SK-N-SH (cell line): Measurements from ENCODE around the gene GRB10. TPM values are rescaled to one million over a fixed set of nuclear protein-coding genes. Genes with fewer than 3 reads are reported as not detected.

ENCODE experiments used
- CTCF ChIA-PET: fragments of 300-600, 350-600 bp; formaldehyde crosslinking; extraction: SDS; loops from one replicate; lab custom pipeline; 2021; lab: Yijun Ruan, JAX
- POLR2A ChIA-PET: fragments of 350-600 bp; sonication (Branson Sonifier 250); formaldehyde crosslinking; extraction: SDS; loops from one replicate; lab custom pipeline; 2020; ENCODE audit warnings: antibody characterized with exemption, inconsistent platforms; lab: Yijun Ruan, JAX
- DNase-seq: peaks from one replicate; pipeline ENCODE4 v3.0.0; 2012
- H2AFZ ChIP-seq: fragments of 200-600 bp; sonication (generic); 2 replicates; pipeline ENCODE4 v1.8.1; 2016; ENCODE audit warnings: antibody characterized with exemption, mild to moderate bottlenecking, low read depth
- H3F3A ChIP-seq: fragments of 200-600 bp; sonication (generic); replicated peaks from 2 replicates; pipeline ENCODE3; 2016; ENCODE audit warnings: antibody characterized with exemption, mild to moderate bottlenecking; ENCODE audit not compliant: insufficient read depth
- H3K27ac ChIP-seq, 2 experiments: fragments of 200-500 bp in 1 of 2; fragments of 200-600 bp in 1 of 2; sonication (Bioruptor generic) in 1 of 2; sonication (generic), shearing (Covaris generic) in 1 of 2; 2 replicates each; pipeline versions ENCODE4 v1.5.1 to v1.6.1; 2014 to 2016; ENCODE audit warnings: low read depth in 2 of 2, inconsistent platforms in 1 of 2, low read length in 1 of 2, mild to moderate bottlenecking in 1 of 2, mixed read lengths in 1 of 2
- H3K27me3 ChIP-seq: fragments of 200-600 bp; sonication (generic), shearing (Covaris generic); 2 replicates; pipeline ENCODE4 v1.6.1; 2016; ENCODE audit warnings: mixed run types; ENCODE audit not compliant: insufficient read depth
- H3K36me3 ChIP-seq, 2 experiments: fragments of 200-500 bp in 1 of 2; fragments of 200-600 bp in 1 of 2; sonication (Bioruptor generic) in 1 of 2; sonication (generic) in 1 of 2; replicated peaks in 1 of 2; 2 replicates each; pipeline versions ENCODE3 to v1.5.1; 2014 to 2016; ENCODE audit warnings: low read length in 1 of 2, mild to moderate bottlenecking in 1 of 2; ENCODE audit not compliant: insufficient read depth in 2 of 2, control insufficient read depth in 1 of 2
- H3K4me1 ChIP-seq, 2 experiments: fragments of 200-500 bp in 1 of 2; fragments of 200-600 bp in 1 of 2; sonication (Bioruptor generic) in 1 of 2; sonication (generic), shearing (Covaris generic) in 1 of 2; 2 replicates each; pipeline versions ENCODE4 v1.5.1 to v1.6.1; 2014 to 2016; ENCODE audit warnings: low read depth in 1 of 2, low read length in 1 of 2, mixed run types in 1 of 2; ENCODE audit not compliant: insufficient read depth in 2 of 2, control insufficient read depth in 1 of 2
- H3K4me2 ChIP-seq: fragments of 200-600 bp; sonication (generic), shearing (Covaris generic); 2 replicates; pipeline ENCODE4 v1.6.1; 2017; ENCODE audit warnings: mixed run types
- H3K4me3 ChIP-seq, 2 experiments: fragments of 200-500 bp in 1 of 2; fragments of 200-600 bp in 1 of 2; sonication (Bioruptor generic) in 1 of 2; sonication (generic), shearing (Covaris generic) in 1 of 2; 2 replicates each; pipeline versions ENCODE4 v1.5.1 to v1.8.1; 2014 to 2016; ENCODE audit warnings: low read depth in 2 of 2, inconsistent platforms in 1 of 2, low read length in 1 of 2, mild to moderate bottlenecking in 1 of 2, mixed read lengths in 1 of 2, moderate library complexity in 1 of 2
- H3K79me2 ChIP-seq: fragments of 200-600 bp; sonication (generic); 2 replicates; pipeline ENCODE4 v1.8.1; 2017; ENCODE audit warnings: mild to moderate bottlenecking; ENCODE audit not compliant: insufficient read depth
- H3K9ac ChIP-seq: fragments of 200-600 bp; sonication (generic); 2 replicates; pipeline ENCODE4 v1.6.1; 2017; ENCODE audit warnings: mixed run types
- H3K9me2 ChIP-seq: fragments of 200-600 bp; sonication (generic); 2 replicates; pipeline ENCODE4 v1.6.1; 2017; ENCODE audit warnings: mixed run types
- H3K9me3 ChIP-seq: fragments of 200-600 bp; sonication (generic); 2 replicates; pipeline ENCODE4 v1.6.1; 2017; ENCODE audit warnings: mixed run types, mild to moderate bottlenecking, moderate library complexity
- H4K20me1 ChIP-seq: fragments of 200-600 bp; sonication (generic); 2 replicates; pipeline ENCODE4 v1.6.1; 2017; ENCODE audit warnings: mild to moderate bottlenecking, mixed run types; ENCODE audit not compliant: insufficient read depth
- FOXM1 ChIP-seq: IDR thresholded peaks from 2 replicates; pipeline ENCODE4 v1.4.0; 2012; ENCODE audit warnings: low read depth, mild to moderate bottlenecking
- GABPA ChIP-seq: IDR thresholded peaks from 2 replicates; pipeline ENCODE4 v1.4.0; 2012; ENCODE audit warnings: low read depth, mild to moderate bottlenecking
- NFIC ChIP-seq: IDR thresholded peaks from 2 replicates; pipeline ENCODE4 v1.4.0; 2012; ENCODE audit warnings: borderline replicate concordance
- NRF1 ChIP-seq: IDR thresholded peaks from 2 replicates; pipeline ENCODE4 v1.6.1; 2012; ENCODE audit warnings: low read depth, mild to moderate bottlenecking, low read length
- POLR2AphosphoS5 ChIP-seq: IDR thresholded peaks from 2 replicates; pipeline ENCODE4 v1.6.1; 2012; ENCODE audit warnings: low read depth, low read length
- RAD21 ChIP-seq: IDR thresholded peaks from 2 replicates; pipeline ENCODE4 v1.6.1; 2012; ENCODE audit warnings: mild to moderate bottlenecking, low read length
- RFX5 ChIP-seq: IDR thresholded peaks from 2 replicates; pipeline ENCODE4 v1.6.1; 2012; ENCODE audit warnings: mild to moderate bottlenecking, improper control_type of control experiment, low read length
- SIN3A ChIP-seq: IDR thresholded peaks from 2 replicates; pipeline ENCODE4 v1.6.1; 2012; ENCODE audit warnings: low read depth, mild to moderate bottlenecking, low read length, moderate library complexity, borderline replicate concordance
- TCF12 ChIP-seq: IDR thresholded peaks from 2 replicates; pipeline ENCODE4 v1.4.0; 2012
- TEAD4 ChIP-seq: IDR thresholded peaks from 2 replicates; pipeline ENCODE4 v1.4.0; 2012; ENCODE audit warnings: mild to moderate bottlenecking, borderline replicate concordance; ENCODE audit not compliant: insufficient read depth
- WGBS: methylation state at CpG from one replicate; pipeline ENCODE4 v1.1.6; 2017; ENCODE audit warnings: low lambda C conversion rate; 5-methylcytosine and 5-hydroxymethylcytosine counted together
- polyA plus RNA-seq, 3 experiments: library from polyadenylated mRNA; depleted of rRNA; stranded (reverse); fragments of >200 nt; gene quantifications; 2 replicates each; pipeline ENCODE4 v1.2.3, GENCODE V29; 2012
- TF ChIP-seq, protein P1 (sequence below): IDR thresholded peaks from 2 replicates; pipeline ENCODE4; 2012
- TF ChIP-seq, protein P2 (sequence below): fragments of 150-350 bp; IDR thresholded peaks from 2 replicates; pipeline ENCODE4 v1.6.1; 2017; ENCODE audit warnings: antibody characterized with exemption, low read length, low read depth, borderline replicate concordance
- TF ChIP-seq, protein P3 (sequence below): fragments of 200-600 bp; sonication (generic); IDR thresholded peaks from 2 replicates; pipeline ENCODE4 v1.6.1; 2017; ENCODE audit warnings: antibody characterized with exemption, mild to moderate bottlenecking, moderate library complexity
- TF ChIP-seq, protein P4 (sequence below): fragments of 150-350 bp; IDR thresholded peaks from 2 replicates; pipeline ENCODE4 v1.6.1; 2016; ENCODE audit warnings: mild to moderate bottlenecking, low read depth, low read length

GRB10 gene
- polyA plus RNA-seq, 1 of the 3 experiments (the other 2 are of a cell fraction), result 5.1 TPM

DNA sequence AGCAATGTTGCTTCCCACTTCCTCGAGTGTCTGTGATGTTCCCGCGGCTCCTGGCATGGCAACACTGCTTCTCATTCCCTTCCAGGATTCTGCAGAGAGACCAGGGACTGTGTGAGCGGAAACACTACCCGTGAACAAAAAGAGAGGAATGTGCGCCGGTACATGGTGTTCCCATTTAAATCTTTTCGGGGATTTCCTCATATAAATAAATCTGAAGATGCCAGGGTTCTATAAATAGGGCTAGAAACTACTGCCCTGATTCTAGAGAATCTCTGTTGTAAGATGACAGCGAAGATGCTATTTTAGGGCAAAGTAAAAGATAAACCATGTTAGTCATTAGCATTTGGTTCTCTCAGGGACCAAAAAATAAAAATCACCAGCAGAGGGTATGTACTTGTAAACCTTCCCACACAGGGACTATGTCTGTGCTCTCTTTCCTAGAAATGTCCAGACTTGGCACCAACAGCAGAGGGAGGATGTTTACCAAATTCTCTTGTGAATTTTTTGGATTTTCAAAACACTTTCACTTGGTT, 125.3 kb downstream of the GRB10 start:
- no peak overlapping the region for H3K9ac ChIP-seq
- 86% methylated on average over 9 of the region's 9 CpGs for WGBS
- no peaks in the 10 kb centered on the region for H3K9me3 ChIP-seq
- no peaks in the 10 kb centered on the region for H3K27me3 ChIP-seq
- H3K4me2 ChIP-seq, result no peak overlapping the region
- peaks cover 2% of the 10 kb centered on the region for H3K79me2 ChIP-seq
- peaks cover 58% of the 10 kb centered on the region for H4K20me1 ChIP-seq
- no peak overlapping the region for H3K4me3 ChIP-seq
- H3K4me1 ChIP-seq, result peaks cover 0 to 14% of the 10 kb centered on the region in 2 experiments; a peak in 1 of 4 replicates
- DNase-seq, result no peak
- ChIA-PET POLR2A (no interaction called here), CTCF (interaction anchor here (1.6 kb wide), 1 partner anchor 23 kb away, joined by 6 read pairs; no protein-coding TSS in a partner anchor)
- no peaks in the 10 kb centered on the region for H3F3A ChIP-seq
- TF ChIP-seq TCF12, result no peak
- TF ChIP-seq SIN3A, result no peak
- TF ChIP-seq, protein P1, sequence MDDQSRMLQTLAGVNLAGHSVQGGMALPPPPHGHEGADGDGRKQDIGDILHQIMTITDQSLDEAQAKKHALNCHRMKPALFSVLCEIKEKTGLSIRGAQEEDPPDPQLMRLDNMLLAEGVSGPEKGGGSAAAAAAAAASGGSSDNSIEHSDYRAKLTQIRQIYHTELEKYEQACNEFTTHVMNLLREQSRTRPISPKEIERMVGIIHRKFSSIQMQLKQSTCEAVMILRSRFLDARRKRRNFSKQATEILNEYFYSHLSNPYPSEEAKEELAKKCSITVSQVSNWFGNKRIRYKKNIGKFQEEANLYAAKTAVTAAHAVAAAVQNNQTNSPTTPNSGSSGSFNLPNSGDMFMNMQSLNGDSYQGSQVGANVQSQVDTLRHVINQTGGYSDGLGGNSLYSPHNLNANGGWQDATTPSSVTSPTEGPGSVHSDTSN, result no peak
- TF ChIP-seq POLR2AphosphoS5, result no peak
- H3K9me2 ChIP-seq, result no peaks in the 10 kb centered on the region
- no peak overlapping the region for H3K27ac ChIP-seq
- H2AFZ ChIP-seq, result no peak overlapping the region
- H3K36me3 ChIP-seq, result no peaks in the 10 kb centered on the region

DNA sequence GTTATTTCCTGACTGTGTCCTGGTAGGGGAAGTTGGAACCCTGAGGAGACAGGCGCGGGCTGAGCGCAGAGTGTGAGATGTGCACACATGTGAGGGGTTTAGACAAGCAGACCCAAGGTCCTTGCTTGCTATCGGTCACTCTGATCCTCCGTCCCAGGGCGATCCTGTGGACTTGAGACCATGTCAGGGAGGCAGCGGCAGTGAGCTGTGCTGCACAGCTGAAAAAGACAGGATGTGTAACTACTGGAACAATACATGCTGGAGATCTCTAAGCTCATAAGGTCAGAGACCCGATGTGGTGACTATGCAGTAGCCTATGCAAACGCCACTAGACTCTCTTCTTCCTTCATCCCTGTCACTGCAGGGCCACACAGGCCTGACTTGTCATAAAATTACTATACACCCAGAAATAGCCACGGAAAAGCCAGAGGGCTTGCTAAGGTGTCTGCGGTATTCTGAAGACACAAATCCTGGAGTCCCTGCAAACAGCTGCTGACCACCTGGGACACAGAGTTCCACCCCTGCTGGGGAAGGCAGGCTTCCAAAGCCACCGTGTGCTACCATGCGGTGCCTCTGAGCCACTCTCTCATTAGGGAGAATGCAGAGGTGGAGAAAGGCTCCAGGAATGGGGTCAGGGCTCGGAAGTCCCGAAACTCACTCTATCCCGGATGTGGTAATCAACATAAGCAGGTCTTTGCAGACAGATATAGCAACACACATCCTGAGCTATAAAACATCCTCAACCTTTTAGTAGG, 126.4 kb downstream of the GRB10 start:
- H3K36me3 ChIP-seq, result no peaks in the 10 kb centered on the region
- DNase-seq, result no peak
- H3K27ac ChIP-seq, result no peak overlapping the region
- H2AFZ ChIP-seq, result no peak overlapping the region
- 70% methylated on average over 15 of the region's 16 CpGs for whole genome bisulfite sequencing
- TF ChIP-seq FOXM1, result no peak
- no peak for TF ChIP-seq TEAD4
- no peak for TF ChIP-seq NRF1
- TF ChIP-seq RFX5, result no peak
- H3K9ac ChIP-seq, result no peak overlapping the region
- no peaks in the 10 kb centered on the region for H3K9me3 ChIP-seq
- H3K4me3 ChIP-seq, result no peak overlapping the region
- H3K27me3 ChIP-seq, result no peaks in the 10 kb centered on the region
- H3K4me2 ChIP-seq, result no peak overlapping the region
- POLR2A ChIA-PET, result no interaction called here
- CTCF ChIA-PET, result interaction anchor here (1.0 to 1.6 kb wide), 2 partner anchors 22 to 411 kb away, joined by 3 to 6 read pairs; no protein-coding TSS in a partner anchor
- no peaks in the 10 kb centered on the region for H3K9me2 ChIP-seq
- H3K79me2 ChIP-seq, result peaks cover 2% of the 10 kb centered on the region
- H3F3A ChIP-seq, result no peaks in the 10 kb centered on the region
- H4K20me1 ChIP-seq, result peaks cover 54% of the 10 kb centered on the region; the same call in 1 of the 2 replicates
- peaks cover 0 to 12% of the 10 kb centered on the region in 2 experiments; a peak in 1 of 4 replicates for H3K4me1 ChIP-seq

DNA sequence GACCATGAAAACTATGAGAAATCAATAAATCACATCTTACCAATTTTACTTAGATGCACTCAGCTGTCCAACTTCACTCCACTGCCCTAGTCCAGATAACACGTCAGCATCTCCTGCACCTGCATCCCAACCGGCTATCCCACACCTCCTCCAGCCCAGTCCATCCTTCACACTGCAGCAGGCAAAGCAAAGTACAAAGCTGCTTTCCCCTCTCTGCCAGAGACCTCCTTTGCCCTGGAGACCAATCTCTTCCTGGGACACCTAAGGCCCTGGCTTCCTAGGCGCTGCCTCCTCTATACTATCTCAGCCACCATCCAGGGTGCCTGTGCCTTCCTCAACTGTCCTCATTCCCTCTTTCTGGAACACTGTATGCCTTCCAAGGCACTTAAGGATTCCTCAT, 127.2 kb downstream of the GRB10 start:
- H3K36me3 ChIP-seq, result peaks cover 0 to 2% of the 10 kb centered on the region in 2 experiments
- H3K9me3 ChIP-seq, result no peaks in the 10 kb centered on the region
- peaks cover 2% of the 10 kb centered on the region for H3K79me2 ChIP-seq
- no peak overlapping the region for H2AFZ ChIP-seq
- H3K4me1 ChIP-seq, result peaks cover 0 to 12% of the 10 kb centered on the region in 2 experiments; a peak in 1 of 4 replicates
- no peak overlapping the region for H3K9ac ChIP-seq
- peaks cover 47% of the 10 kb centered on the region; the same call in 1 of the 2 replicates for H4K20me1 ChIP-seq
- no peak for DNase-seq
- 65% methylated on average over 3 of the region's 3 CpGs for WGBS
- H3K4me2 ChIP-seq, result no peak overlapping the region
- POLR2A ChIA-PET, result no interaction called here
- H3K9me2 ChIP-seq, result no peaks in the 10 kb centered on the region
- H3K4me3 ChIP-seq, result no peak overlapping the region
- H3F3A ChIP-seq, result no peaks in the 10 kb centered on the region
- H3K27ac ChIP-seq, result no peak overlapping the region
- CTCF ChIA-PET, result interaction anchor here (1.0 to 1.2 kb wide), 2 partner anchors 16 to 412 kb away, joined by 3 read pairs; no protein-coding TSS in a partner anchor
- H3K27me3 ChIP-seq, result no peaks in the 10 kb centered on the region
- TF ChIP-seq, protein P2, sequence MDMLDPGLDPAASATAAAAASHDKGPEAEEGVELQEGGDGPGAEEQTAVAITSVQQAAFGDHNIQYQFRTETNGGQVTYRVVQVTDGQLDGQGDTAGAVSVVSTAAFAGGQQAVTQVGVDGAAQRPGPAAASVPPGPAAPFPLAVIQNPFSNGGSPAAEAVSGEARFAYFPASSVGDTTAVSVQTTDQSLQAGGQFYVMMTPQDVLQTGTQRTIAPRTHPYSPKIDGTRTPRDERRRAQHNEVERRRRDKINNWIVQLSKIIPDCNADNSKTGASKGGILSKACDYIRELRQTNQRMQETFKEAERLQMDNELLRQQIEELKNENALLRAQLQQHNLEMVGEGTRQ, result no peak
- TF ChIP-seq, protein P3, sequence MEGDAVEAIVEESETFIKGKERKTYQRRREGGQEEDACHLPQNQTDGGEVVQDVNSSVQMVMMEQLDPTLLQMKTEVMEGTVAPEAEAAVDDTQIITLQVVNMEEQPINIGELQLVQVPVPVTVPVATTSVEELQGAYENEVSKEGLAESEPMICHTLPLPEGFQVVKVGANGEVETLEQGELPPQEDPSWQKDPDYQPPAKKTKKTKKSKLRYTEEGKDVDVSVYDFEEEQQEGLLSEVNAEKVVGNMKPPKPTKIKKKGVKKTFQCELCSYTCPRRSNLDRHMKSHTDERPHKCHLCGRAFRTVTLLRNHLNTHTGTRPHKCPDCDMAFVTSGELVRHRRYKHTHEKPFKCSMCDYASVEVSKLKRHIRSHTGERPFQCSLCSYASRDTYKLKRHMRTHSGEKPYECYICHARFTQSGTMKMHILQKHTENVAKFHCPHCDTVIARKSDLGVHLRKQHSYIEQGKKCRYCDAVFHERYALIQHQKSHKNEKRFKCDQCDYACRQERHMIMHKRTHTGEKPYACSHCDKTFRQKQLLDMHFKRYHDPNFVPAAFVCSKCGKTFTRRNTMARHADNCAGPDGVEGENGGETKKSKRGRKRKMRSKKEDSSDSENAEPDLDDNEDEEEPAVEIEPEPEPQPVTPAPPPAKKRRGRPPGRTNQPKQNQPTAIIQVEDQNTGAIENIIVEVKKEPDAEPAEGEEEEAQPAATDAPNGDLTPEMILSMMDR, result no peak
- no peak for TF ChIP-seq NFIC
- TF ChIP-seq, protein P1, result no peak
- TF ChIP-seq GABPA, result no peak
- TF ChIP-seq RAD21, result no peak
- TF ChIP-seq, protein P4, sequence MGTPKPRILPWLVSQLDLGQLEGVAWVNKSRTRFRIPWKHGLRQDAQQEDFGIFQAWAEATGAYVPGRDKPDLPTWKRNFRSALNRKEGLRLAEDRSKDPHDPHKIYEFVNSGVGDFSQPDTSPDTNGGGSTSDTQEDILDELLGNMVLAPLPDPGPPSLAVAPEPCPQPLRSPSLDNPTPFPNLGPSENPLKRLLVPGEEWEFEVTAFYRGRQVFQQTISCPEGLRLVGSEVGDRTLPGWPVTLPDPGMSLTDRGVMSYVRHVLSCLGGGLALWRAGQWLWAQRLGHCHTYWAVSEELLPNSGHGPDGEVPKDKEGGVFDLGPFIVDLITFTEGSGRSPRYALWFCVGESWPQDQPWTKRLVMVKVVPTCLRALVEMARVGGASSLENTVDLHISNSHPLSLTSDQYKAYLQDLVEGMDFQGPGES, result no peak
